ENCODE data around the gene SDK1.

SDK1 gene

DNA sequence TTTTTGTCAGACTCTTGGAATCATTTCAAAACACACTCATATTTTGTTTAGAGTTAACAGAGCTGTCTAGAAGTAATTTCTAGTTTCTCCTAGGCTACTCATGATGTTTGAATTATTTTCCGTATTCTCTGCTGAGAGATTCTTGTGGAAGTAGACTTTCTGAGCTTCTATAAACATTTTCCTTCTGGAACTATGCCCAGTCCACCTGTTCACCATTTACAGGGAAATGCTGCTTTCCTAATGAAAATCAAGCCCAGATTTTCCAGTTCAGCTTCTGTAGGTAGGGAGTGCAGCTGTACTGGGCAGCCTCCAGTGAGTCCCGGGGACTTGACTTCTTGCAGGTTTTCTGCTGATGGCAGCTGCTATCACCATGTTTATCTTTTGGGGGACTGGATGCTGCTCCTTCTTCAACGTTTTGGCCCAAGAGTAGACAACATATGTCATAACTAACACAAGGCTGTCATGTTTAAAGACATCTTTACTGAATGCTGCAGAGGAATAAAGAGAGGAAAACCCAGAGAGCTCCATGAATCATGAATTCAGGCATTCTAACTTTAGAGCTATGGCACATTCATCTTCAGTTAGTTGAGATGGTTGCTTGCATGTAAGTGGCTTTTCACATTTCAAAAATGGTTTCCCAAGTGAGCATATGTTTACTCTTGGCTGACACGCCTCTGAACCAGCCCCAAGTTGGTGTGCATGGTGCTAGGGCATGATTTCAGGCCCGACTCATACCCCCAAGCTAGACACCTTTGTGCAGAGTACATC is 85.6 kb downstream of the SDK1 start:
- no peak for TF ChIP-seq CTCF (IDR thresholded peaks at IDR 0.05; ENCODE audit: low read depth, low read length, missing control alignments)
- no peak overlapping the region for H3K4me3 ChIP-seq (replicated peaks; ENCODE audit: low read depth, low read length)
- DNase-seq (ENCODE audit: extremely low read depth, low read depth), result no peak

DNA sequence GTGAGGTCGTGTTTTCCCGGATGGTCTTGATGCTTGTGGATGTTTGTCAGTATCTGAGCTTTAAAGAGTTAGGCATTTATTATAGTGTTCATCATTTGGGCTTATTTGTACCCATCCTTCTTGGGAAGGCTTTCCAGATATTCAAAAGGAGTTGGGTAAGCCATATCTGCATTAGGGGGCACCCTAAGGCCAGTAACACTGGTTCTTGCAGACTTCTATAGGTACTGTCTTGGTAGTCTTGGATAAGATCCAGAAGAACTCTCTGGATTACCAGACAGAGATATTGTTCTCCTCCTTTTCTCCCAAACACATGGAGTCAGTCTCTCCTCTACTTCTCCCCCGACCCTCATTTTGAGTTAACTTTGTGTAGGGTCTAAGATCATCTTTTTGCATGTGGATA is 92.8 kb downstream of the SDK1 start:
- TF ChIP-seq CTCF (IDR thresholded peaks at IDR 0.05; ENCODE audit: low read depth, low read length, missing control alignments), result no peak
- DNase-seq (ENCODE audit: extremely low read depth, low read depth), result no peak
- no peak overlapping the region for H3K4me3 ChIP-seq (replicated peaks; ENCODE audit: low read depth, low read length)

- H3K4me3 ChIP-seq (replicated peaks; ENCODE audit: low read depth, low read length), result no peak overlapping the region
- TF ChIP-seq CTCF (IDR thresholded peaks at IDR 0.05; ENCODE audit: low read depth, low read length, missing control alignments), result no peak
- no peak for DNase-seq (ENCODE audit: extremely low read depth, low read depth)
Measured at GRCh38 chr7:3397324-3397723, 96.3 kb downstream of the SDK1 start.

- peak; percentile 31 for TF ChIP-seq CTCF (IDR thresholded peaks at IDR 0.05; ENCODE audit: low read depth, low read length, missing control alignments)
- DNase-seq (ENCODE audit: extremely low read depth, low read depth), result no peak
- no peak overlapping the region for H3K4me3 ChIP-seq (replicated peaks; ENCODE audit: low read depth, low read length)
Measured at GRCh38 chr7:3399858-3400257, 98.8 kb downstream of the SDK1 start.

- TF ChIP-seq CTCF (IDR thresholded peaks at IDR 0.05; ENCODE audit: low read depth, low read length, missing control alignments), result no peak
- no peak for DNase-seq (ENCODE audit: extremely low read depth, low read depth)
- no peak overlapping the region for H3K4me3 ChIP-seq (replicated peaks; ENCODE audit: low read depth, low read length)
Measured at GRCh38 chr7:3404501-3404900, 103.4 kb downstream of the SDK1 start.

GRCh38 chr7:3408814-3409595 is 108.0 kb downstream of the SDK1 start:
- no peak for TF ChIP-seq CTCF (IDR thresholded peaks at IDR 0.05; ENCODE audit: low read depth, low read length, missing control alignments)
- no peak overlapping the region for H3K4me3 ChIP-seq (replicated peaks; ENCODE audit: low read depth, low read length)
- DNase-seq (ENCODE audit: extremely low read depth, low read depth), result no peak
